HT-29 (cell line): ENCODE results near the gene KCNK3. TPM values are rescaled to one million over a fixed set of nuclear protein-coding genes. Genes with fewer than 3 reads are reported as not detected.
"Not testable (repeated sequence)": the region's sequence is repeated elsewhere in the genome, so short reads cannot be mapped to it uniquely, and the experiment has no call there.

Experiments used
- DNase-seq: peaks from one replicate; pipeline ENCODE4 v3.0.0-alpha.2; 2015; ENCODE audit warnings: low spot score
- total RNA-seq: library from RNA; depleted of rRNA; stranded (reverse); fragments of >200 nt; shearing (Covaris generic); gene quantifications from 2 replicates; pipeline ENCODE4 v1.2.3, GENCODE V29; 2014

KCNK3 gene
- total RNA-seq, 1 experiment from 2014 or later = not detected

DNA sequence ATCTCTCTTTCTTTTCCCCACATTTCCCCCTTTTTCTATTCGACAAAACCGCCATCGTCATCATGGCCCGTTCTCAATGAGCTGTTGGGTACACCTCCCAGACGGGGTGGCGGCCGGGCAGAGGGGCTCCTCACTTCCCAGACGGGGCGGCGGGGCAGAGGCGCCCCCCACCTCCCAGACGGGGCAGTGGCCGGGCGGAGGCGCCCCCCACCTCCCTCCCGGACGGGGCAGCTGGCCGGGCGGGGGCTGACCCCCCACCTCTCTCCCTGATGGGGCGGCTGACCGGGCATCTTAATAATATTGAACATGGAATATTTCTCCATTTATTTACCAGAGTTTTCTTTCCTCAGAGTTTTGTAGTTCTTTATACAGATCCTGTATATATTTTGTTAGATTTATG lies 27.2 kb upstream of the KCNK3 start:
- not testable (repeated sequence) for DNase-seq

DNA sequence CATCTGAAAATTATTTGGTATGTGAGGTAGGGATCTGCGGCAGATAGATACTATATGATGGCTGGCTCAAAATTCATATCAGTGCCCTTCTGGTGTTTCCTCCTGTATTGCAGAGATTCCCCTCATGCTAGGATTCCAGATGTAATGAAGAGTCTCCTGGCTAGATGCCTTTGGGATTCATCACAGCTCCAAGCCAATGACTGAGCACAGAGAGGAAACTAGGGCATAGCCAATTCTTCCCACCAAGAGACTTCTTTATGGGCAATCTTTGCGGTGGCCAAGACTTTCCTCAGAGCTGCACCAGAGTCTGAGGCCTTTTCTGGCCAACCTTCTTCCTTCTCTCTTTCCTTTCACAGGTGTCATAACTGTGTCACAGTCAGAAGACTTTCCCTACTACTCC lies 25.9 kb upstream of the KCNK3 start:
- no peak for DNase-seq

DNA sequence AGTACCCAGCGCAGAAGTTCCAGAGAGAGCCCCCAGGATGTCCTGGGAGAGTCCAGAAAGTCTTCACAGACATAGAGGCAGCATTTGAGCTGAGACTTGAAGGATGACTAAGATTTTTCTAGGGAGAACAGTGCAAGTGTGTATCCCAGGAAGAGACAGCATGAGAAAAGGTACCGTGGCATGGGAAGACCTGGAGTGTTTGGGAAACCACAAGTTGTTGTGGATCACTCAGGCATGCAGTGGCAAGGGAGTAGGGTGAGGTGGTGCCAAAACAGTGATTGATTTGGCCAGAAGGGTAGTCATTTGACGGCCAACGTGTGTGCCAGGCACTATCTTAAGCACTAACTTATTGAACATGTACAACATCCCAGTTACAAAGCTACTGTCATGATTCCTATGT lies 24.5 kb upstream of the KCNK3 start:
- DNase-seq = no peak

DNA sequence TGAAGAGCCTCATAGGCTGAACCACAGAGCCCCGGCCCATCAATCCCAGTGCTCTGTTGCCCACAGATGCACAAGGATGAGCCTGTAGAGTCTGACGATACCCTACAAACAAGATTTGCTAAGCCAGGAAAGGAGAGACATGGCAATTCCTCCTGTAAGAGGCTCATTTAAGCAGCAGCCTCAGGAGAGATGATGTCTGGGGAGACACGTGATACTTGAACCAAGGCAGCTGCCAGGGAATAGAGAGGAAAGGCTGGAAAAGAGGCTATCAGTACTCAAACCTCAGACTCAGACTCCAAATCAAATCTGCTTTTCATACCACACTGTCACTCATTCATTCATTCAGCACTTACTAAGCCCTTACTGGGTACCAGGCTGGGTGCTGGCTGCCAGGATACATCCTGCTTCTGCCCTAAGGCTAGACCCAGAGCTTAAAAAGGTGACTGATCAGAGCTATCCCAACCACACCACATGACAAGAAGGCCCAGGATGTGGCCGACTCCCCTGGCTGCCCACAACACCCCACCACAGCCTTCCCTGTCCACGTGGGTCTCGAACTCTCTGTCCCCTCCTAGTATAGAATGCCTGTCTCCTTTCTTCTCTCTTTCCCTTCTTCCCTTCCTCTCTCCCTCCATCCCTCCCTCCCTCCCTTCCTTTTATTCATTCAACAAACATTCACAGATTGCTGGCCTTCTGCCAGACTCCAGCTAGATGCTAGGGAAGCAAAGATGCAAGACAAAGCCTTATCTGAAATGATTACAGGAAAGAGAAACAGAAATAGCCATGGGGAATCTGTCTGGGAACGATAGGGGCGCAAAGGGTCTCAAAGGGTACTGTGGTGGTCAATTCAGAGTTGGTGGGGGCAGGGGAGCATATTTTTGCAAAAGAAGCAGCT lies 23.4 kb upstream of the KCNK3 start:
- no peak for DNase-seq

DNA sequence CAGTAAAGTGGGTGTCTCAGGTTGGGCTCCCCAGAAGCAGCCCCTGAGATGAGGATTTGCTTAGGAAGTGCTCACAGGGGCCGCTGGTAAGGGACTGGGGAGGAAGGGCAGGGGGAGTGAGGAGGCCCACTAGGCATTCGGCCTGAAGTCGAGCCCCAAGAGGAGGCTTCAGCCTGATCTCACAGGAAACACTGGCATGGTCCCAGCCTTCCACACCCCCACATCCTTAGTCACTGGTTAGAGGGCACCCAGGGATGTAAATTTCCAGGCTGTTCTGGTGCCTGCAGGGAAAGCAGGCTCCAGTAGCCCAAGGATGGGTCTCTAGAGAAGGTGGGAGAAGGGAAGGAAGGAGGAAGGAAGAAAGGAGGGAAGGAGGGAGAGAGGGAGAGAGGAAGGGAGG lies 22.4 kb upstream of the KCNK3 start:
- no peak for DNase-seq

DNA sequence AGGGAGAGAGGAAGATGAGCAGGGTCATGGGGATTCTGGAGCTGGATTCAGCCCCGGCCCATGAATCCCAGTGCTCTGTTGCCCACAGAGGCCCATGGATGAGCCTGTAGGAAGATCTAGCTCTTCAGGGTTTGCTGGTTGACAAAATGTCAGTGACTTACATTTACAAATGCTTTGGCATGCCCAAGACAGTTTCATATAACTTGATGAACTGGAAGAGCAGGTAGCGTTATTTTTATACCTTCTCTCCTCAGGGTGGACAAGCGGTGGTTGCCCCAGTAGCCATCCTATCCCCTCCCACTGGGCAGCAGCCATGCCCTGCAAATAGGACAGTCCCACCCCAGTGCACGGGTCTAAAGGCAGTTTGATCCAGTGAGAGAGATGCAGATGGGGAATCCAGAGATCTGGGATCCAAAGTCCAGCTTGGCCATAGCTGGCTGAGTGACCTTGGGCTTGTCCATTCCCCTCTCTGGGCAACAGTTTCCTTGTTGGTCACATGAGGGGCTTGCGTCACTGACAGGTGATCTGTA lies 21.5 kb upstream of the KCNK3 start:
- no peak for DNase-seq

DNA sequence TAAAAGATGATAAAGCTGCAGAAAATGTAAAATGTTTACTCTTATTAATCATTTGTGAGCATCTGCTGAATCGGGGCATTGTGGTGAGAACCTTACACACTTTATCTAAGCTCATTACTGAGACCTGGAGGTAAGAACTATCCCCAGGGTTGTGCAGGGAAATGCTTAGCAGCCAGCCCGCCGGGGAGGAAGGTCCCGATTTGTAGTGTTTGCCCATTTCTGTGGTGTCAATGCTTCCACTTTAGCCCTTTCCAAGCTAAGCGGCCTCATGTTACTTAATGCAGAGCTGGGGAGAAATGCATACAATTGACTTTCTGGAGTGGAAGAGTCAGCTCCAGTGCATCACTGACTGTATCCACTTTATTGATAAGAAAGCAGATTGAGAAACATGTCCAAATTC lies 20.8 kb upstream of the KCNK3 start:
- DNase-seq = no peak

DNA sequence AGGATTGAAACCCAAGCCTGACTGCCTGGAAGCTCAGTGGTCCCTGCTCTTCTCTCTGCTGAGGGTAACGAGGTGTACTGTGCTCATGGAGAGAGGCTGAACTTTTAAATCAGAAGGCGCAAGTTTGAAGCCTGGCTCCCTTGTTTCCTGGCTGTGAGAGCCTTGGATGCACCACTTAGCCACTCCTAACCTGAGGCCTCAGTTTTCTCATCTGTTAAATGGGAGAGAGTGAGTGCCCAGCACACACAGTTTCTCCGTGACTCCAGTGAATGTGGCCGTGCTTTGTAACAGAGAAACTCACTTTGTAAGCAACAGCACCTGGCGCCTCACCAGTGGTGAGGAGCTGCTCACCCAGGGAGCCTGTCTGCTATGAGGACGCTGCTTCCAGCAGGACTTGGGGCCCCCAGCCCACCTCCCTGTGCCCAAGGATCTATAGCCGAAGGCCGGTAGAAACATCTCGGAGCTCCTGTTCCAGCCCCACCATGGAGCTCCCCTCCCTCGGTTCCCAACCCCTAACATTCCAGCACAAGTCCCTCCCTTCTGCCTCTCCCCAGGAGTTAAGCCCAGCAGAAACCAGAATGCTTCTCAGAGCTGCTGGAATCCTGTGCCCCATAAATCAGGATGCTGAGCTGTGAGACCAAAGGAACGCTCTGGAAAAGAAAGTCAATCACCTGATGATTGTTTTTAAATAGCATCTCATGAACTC lies 20.3 kb upstream of the KCNK3 start:
- DNase-seq = no peak

DNA sequence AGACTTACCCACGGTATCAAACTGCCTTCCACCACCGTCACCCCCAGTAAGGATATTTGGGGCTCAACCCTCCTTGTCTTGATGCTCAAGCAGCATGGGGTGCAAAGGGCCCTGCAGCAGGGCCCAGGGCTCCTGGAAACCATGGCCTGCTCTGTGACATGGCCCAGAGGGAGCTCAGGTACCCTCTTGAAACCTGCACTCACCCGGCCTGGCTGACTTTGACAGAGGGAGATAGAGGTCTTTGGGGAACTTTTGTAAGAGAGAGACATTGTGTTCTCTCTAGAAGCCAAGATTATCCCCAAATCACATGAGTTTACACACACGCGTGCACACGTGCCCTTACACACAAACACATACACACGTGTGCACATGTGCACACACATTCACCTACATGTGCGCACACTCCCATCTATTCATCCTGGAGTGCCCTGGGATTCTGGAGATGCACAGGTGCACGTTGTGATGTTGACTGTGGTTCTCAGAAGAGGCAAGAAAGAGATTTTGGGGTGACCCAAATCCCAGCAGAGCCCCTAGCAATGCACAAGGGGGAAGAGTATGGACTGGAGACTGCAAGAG lies 19.6 kb upstream of the KCNK3 start:
- DNase-seq = no peak

DNA sequence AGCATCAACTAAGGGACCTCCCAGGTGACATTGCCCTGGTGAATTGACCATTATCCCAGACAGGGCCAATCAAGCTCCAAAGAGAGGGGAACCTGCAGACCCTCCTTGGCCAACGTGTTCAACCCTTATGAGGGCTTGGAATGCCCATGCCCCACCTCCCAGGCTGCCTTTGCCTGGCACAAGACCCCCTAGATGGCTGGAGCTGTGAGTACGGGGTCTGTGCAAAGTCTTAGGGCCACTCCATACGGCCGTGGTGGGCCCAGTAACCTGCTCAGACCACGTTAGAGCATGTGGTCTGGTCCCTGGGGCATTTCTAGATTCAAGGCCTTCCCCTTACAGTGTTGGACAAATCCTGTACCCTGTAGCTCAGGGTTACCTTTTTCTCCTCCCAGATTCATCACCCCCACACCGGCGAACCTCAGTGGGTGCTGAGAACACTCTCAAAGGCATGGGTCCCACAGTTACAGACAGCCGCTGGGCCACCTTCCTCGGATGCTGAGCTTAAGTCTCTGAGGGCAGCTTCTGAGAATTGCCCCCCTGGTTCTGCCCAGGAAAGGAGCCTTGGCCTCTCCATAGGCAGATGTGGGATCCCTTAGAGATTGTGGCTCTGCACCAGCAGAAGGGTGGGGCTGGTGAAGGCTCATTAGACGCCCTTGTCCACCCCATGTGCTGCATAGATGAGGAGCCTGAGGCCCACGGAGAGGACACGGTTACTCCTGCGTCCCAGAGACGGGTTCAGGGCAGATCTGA lies 18.3 kb upstream of the KCNK3 start:
- DNase-seq = no peak

DNA sequence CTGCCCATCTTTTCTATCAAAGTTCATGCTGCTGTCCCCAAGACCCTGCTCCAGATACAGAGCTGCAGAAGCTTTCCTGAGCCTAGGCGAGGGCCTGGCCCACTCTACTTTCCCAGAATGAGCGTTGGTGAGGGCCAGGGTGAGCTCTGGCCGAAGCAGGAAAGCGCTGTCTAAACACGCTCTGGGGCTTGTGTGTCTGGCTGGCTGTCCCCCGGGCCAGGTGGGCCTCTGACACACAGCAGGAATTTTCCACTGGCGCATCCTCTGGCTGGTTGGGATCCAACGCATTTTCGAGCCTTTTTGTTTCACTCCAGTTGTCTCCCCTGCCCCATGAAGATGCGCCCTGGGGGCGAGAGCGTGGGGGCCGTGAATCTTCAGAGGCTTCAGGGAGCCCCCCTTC lies 17.8 kb upstream of the KCNK3 start:
- no peak for DNase-seq

DNA sequence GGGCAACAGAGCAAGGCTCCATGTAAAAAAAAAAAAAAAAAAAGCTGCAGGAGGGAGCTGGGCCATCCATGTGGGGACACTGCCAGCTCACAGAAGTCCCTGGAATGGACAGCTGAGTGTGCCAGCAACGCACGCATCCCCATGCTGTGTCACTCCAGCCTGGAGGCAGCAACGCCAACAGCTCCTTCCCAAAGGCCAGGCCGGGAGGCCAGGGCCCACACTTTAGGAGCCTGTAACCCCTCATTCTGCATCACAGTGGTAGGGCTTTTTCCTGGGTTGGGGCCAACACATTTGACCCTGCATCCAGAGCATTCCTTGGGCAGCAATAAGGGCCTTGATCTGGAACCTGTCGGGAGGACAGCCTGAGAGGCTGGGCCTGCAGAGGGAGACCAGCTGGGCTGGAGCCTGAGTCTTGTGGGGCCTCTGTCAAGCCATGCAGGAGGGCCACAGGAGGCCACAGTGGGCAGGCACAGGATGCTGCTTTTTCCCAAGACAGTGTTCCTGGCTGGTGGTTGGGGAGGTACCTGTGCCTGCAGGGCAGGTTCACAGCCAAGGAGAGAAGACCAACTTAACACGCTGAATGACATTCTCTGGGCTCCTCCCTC lies 16.8 kb upstream of the KCNK3 start:
- no peak for DNase-seq

DNA sequence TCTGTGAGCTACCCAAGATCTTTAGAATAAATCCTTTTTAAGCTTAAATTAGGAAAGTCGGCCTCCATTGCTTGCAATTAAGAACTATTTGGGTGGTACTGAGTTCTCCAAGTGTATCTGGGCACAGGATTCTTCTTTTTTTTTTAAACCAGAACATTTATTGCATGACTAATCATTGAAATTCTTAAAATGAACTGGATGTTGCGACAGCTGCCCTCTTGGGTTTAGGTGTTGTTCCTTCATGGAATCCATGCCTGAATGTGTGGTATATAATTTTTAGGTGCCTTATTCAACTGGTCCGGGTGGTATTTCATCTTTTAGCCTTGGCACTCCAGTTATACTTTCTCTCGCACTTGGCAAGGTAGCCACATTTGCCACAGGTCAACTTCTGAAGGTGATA lies 14.5 kb upstream of the KCNK3 start:
- DNase-seq = no peak

DNA sequence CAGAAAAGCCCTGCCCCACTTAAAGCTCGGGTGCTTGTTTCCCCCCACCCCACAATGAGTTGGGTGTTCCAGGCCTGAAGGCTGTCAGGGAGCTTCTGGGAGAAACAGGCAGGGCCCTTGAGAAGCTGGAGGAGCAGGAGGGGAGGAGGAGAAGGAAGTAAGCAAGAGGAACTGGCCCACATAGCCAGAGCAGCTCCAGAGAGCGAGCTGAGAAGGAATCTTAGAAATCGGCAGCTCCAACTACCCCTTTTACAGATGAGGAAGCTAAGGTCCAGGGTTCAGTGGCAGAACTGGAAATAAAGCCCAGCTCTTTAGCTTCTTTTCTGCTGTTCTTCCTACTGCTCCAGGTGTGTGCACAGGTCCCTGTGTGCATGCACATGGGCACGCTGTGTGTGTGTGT lies 12.7 kb upstream of the KCNK3 start:
- DNase-seq = no peak

DNA sequence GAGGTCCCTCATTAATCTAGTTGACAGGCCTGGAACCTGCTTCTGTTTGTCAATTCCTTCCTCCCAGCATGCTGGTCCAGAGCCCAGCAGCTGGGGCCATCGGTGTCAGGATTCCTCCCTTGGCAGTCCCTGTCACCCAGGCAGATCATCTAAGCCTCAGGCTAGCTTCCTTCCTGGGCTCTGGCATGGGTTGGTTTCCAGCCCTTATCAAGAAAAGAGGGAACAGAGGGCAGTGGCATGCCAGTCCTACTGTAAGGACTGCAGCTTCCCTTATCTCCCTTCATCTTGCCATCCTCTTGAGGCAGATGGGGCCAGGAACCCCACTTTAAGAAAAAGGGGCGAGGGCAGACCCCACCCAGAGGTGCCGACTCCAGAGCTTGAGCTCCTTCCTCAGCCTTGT lies 10.9 kb upstream of the KCNK3 start:
- no peak for DNase-seq

DNA sequence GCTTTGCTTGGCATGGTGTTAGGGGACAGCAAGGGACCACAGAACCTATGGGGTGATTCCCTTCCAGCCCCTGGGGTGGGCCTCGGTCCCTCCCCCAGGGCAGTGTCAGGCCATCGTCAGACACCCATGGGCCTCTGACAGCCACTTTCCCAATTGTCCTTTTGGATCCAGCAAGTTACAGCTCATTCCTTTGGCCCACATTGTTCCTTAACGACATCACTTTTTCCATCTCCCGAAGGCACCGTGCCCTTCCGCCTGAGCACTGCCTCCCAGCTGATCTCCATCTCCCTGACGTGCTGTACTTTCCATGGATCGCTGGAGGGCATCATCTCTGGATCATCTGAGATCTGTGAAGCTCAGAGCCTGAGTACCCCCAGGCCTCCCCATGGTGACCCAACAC lies 10.4 kb upstream of the KCNK3 start:
- DNase-seq = no peak

DNA sequence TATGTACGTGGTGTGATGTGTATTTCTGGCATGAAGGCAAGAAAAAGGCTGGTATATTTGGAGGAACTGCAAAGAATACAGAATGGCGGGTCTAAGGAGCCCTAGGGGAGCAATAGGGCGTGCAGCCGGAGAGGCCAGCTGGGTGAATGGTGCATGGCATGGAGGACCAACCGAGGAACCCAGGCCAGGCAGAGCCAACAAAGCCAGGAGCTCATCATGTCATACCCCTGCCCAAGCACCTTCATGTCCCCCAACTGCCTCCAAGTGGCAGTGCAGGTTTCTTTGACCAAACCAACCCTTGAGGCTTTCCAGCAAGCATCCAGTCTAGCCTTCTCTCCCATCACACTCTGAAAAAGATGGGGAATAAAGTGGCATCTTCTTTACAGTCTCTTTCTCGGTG lies 8.9 kb upstream of the KCNK3 start:
- no peak for DNase-seq

DNA sequence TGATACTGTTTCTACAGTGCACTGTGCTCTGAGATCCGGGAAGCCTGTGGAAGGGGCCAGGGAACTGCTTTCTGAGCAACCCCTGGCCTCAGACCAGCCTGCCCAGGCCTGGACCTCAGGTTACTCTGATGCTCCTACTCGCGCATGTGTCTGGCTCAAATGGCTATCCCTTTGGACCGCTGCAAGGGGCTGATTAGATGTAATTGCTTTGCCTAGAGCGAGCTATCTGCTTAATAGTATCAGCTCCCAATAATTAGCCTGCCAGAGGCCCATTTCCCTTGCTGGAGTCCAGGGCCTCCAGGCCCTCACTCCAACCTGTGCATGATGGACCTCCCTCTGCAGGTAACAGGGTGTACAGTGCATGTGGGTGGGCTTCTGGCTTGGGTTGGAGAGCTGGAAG lies 7.2 kb upstream of the KCNK3 start:
- DNase-seq = no peak

DNA sequence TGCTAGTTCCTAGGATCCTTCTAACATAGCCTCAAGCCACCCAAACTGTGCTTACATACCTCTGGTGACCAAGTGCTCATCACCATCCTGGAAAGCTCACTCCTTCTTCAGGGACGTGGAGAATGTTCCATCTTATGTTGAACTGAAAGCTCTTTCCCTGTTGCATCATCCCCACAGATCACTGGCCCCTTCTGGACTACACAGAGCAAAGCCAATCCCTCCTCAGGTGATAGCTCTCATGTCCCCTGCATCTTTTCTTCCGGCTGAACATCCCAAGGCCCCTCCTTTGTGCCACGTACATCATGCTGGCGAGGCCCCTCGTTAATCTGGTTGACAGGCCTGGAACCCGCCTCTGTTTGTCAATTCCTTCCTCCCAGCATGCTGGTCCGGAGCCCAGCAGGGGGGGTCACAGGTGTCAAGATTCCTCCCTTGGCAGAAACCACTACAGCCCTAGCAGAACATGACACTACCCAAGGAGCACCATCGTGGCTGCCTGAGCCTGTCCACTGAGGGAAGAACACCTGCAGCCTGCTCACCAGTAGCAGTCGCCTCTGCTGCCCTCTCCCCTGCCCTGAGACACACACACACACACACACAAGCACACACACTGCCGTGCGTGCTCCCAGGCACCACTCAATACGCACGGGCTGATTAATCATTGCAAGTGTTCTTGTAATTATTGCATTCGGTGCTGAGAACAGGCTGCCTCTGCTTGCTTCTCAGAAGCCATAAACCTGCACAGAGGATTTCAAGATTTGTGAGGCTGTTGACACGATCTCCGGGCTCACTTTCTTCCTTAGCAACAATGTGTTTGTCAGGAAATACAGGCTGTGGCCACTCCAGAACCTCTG lies 6.3 kb upstream of the KCNK3 start:
- DNase-seq = peak; percentile 28

DNA sequence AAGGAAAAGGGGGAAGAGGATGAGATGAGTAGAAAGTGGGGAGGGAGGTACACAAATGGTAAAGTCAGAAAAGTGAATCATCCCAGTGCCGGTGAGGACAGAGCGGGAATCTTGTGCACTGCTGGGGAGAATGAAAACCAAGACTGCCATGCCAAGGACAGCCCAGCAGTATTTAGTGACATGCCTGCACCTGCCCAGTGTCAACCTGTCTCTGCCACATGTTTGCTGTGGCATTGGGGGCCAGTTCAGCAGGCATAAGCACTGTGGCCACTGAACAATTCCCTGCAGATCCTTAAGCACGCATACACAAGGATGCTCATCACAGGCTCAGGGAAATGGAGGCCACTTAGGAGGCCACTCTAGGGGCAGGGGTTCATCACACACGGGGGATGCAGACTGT lies 5.2 kb upstream of the KCNK3 start:
- no peak for DNase-seq
